Sigmoid colon (tissue), 7 donors: ENCODE results near the gene NEBL. TPM values are rescaled to one million over a fixed set of nuclear protein-coding genes. Genes with fewer than 3 reads are reported as not detected.

ENCODE experiments used
- DNase-seq: peaks from one replicate; pipeline ENCODE4 v3.0.0-alpha.2; 2019
- H3K27ac ChIP-seq, 4 donors: fragments of 200-600 bp; sonication (generic); one replicate each; pipeline ENCODE4 v1.5.1; 2016 to 2019; ENCODE audit warnings: mild to moderate bottlenecking in 1 of 4
- H3K27me3 ChIP-seq, 3 donors: fragments of 200-600 bp; sonication (generic); one replicate each; pipeline ENCODE4 v1.5.1; 2019; ENCODE audit warnings: mild to moderate bottlenecking in 1 of 3
- H3K36me3 ChIP-seq, 4 donors: fragments of 200-600 bp; sonication (generic); one replicate each; pipeline ENCODE4 v1.5.1; 2016 to 2019
- H3K4me1 ChIP-seq, 4 donors: fragments of 200-600 bp; sonication (generic); one replicate each; pipeline ENCODE4 v1.5.1; 2017 to 2019
- H3K4me3 ChIP-seq, 4 donors: fragments of 200-600 bp; sonication (generic); one replicate each; pipeline ENCODE4 v1.5.1; 2017 to 2019; ENCODE audit warnings: mild to moderate bottlenecking in 2 of 4, moderate library complexity in 1 of 4
- H3K9me3 ChIP-seq, 4 donors: fragments of 200-600 bp in 3 of 4; sonication (generic) in 3 of 4; one replicate each; pipeline versions ENCODE4 v1.5.1 to v1.6.1; 2013 to 2019
- EP300 ChIP-seq, 4 donors: sonication (generic); formaldehyde crosslinking; IDR thresholded peaks; one replicate each; pipeline ENCODE4 v1.6.1; 2017; ENCODE audit warnings: antibody characterized with exemption in 4 of 4
- POLR2A ChIP-seq, 2 donors: fragments of 450-650 bp; IDR thresholded peaks; one replicate each; pipeline ENCODE4 v1.6.1; 2016; ENCODE audit warnings: antibody characterized with exemption in 2 of 2, mild to moderate bottlenecking in 2 of 2, moderate library complexity in 2 of 2
- POLR2AphosphoS5 ChIP-seq, 4 donors: sonication (generic); formaldehyde crosslinking; IDR thresholded peaks; one replicate each; pipeline ENCODE4 v1.6.1; 2017; ENCODE audit warnings: antibody characterized with exemption in 4 of 4
- whole genome bisulfite sequencing, 2 donors: extraction: QIAGEN DNeasy Blood & Tissue Kit; methylation state at CpG; one replicate each; pipeline ENCODE4 v1.1.7; 2013; 5-methylcytosine and 5-hydroxymethylcytosine counted together
- intact Hi-C: fragments of 100-400 bp; cut with DNase I; formaldehyde crosslinking; loops from one replicate; pipeline ENCODE4 v1.15.1; 2023
- polyA plus RNA-seq, 3 donors: library from polyadenylated mRNA; stranded (reverse); fragments of 200-250 nt; gene quantifications; one replicate each; pipeline ENCODE4 v1.2.3, GENCODE V29; 2013
- small RNA-seq, 3 donors: library from RNA; depleted of rRNA; stranded (forward); fragments of <200 nt; gene quantifications; one replicate each; pipeline ENCODE3, GENCODE V24; 2016
- total RNA-seq, 4 donors: library from RNA; depleted of rRNA; stranded (reverse); fragments of >200 nt; gene quantifications; one replicate each; pipeline ENCODE4 v1.1.0, GENCODE V29; 2016
- TF ChIP-seq, protein P1 (sequence below), 4 experiments: fragments of 450-650 bp in 3 of 4; fragments of 200-600 bp in 1 of 4; IDR thresholded peaks; one replicate each; pipeline ENCODE4 v1.5.1; 2016 to 2019; ENCODE audit warnings: antibody characterized with exemption in 4 of 4, mild to moderate bottlenecking in 3 of 4, moderate library complexity in 2 of 4
- donor health status: healthy with polysubstance abuse.
- donor health status: Bipolar disorder and iron deficiency.
- donor health status: healthy.

Gene NEBL
- total and polyA plus RNA-seq, 7 donors, result 1.1 to 4.9 (median 2.1) TPM

- TF ChIP-seq EP300 (IDR thresholded peaks at IDR 0.05) (no peak), POLR2A (IDR thresholded peaks at IDR 0.05) (no peak), POLR2AphosphoS5 (IDR thresholded peaks at IDR 0.05) (no peak)
- TF ChIP-seq, protein P1, sequence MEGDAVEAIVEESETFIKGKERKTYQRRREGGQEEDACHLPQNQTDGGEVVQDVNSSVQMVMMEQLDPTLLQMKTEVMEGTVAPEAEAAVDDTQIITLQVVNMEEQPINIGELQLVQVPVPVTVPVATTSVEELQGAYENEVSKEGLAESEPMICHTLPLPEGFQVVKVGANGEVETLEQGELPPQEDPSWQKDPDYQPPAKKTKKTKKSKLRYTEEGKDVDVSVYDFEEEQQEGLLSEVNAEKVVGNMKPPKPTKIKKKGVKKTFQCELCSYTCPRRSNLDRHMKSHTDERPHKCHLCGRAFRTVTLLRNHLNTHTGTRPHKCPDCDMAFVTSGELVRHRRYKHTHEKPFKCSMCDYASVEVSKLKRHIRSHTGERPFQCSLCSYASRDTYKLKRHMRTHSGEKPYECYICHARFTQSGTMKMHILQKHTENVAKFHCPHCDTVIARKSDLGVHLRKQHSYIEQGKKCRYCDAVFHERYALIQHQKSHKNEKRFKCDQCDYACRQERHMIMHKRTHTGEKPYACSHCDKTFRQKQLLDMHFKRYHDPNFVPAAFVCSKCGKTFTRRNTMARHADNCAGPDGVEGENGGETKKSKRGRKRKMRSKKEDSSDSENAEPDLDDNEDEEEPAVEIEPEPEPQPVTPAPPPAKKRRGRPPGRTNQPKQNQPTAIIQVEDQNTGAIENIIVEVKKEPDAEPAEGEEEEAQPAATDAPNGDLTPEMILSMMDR (IDR thresholded peaks at IDR 0.05), result no peak
- Histone ChIP-seq H3K4me1 (no peaks in the 10 kb centered on the region), H3K27ac (no peak overlapping the region), H3K36me3 (no peaks in the 10 kb centered on the region), H3K9me3 (no peaks in the 10 kb centered on the region), H3K4me3 (no peak overlapping the region), H3K27me3 (no peaks in the 10 kb centered on the region)
- DNase-seq, result no peak
- intact Hi-C loops, result no loop called here
- 84 to 90% methylated on average over 4 of the region's 4 CpGs for WGBS, 2 donors
These were observed 154.2 kb downstream of the NEBL start for GRCh38 chr10:20742737-20743541.

DNA sequence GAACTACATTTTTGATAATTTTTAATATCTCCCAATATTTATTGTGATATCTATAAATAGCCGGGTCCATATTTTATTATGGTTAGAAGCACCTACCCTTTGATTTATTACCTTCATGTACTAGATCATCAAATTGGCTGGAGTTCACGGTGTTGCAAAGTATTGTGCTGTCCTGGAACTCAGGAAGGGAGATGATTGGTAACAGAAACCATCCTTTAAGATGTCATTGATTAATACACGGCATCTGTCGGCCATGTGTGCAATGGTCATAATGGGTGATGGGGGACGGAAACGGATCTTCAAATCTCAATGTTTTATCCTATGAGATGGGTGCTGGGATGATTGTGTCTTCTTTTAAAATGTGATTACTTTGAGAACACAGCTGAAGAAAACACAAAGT is 157.0 kb downstream of the NEBL start:
- no peaks in the 10 kb centered on the region for H3K4me1 ChIP-seq
- DNase-seq, result no peak
- H3K27me3 ChIP-seq, result no peaks in the 10 kb centered on the region
- H3K9me3 ChIP-seq, result no peaks in the 10 kb centered on the region
- no peak overlapping the region for H3K27ac ChIP-seq
- 90 to 91% methylated on average over 6 of the region's 6 CpGs for WGBS, 2 donors
- TF ChIP-seq EP300 (IDR thresholded peaks at IDR 0.05), result no peak
- TF ChIP-seq POLR2A (IDR thresholded peaks at IDR 0.05), result no peak
- TF ChIP-seq, protein P1 (IDR thresholded peaks at IDR 0.05), result no peak
- TF ChIP-seq POLR2AphosphoS5 (IDR thresholded peaks at IDR 0.05), result no peak
- H3K4me3 ChIP-seq, result no peak overlapping the region
- no peaks in the 10 kb centered on the region for H3K36me3 ChIP-seq
- intact Hi-C loops, result no loop called here

GRCh38 chr10:20737107-20737506 is 160.0 kb downstream of the NEBL start:
- H3K9me3 ChIP-seq, result no peaks in the 10 kb centered on the region
- H3K27ac ChIP-seq, result no peak overlapping the region
- H3K27me3 ChIP-seq, result no peaks in the 10 kb centered on the region
- no peaks in the 10 kb centered on the region for H3K36me3 ChIP-seq
- 50 to 76% methylated on average over 6 of the region's 6 CpGs for WGBS, 2 donors
- TF ChIP-seq POLR2A (IDR thresholded peaks at IDR 0.05), result no peak
- TF ChIP-seq EP300 (IDR thresholded peaks at IDR 0.05), result no peak
- no peak for TF ChIP-seq POLR2AphosphoS5 (IDR thresholded peaks at IDR 0.05)
- TF ChIP-seq, protein P1 (IDR thresholded peaks at IDR 0.05), result no peak
- no peak for DNase-seq
- H3K4me3 ChIP-seq, result no peak overlapping the region
- H3K4me1 ChIP-seq, result no peaks in the 10 kb centered on the region
- intact Hi-C loops, result no loop called here

Small RNA genes within 50 kb of the gene (small RNA-seq; reads per million reads assigned to genes)
- 0 reads per million in 3 donors for gene AL157398.1
- 0 reads per million in 3 donors for gene MTND1P21
